ELF-1 (cell line): ENCODE results near the gene EVA1C.
A peak's percentile ranks its signal among the peaks of the same experiment; 100 is the strongest.
"Not testable (repeated sequence)": the region's sequence is repeated elsewhere in the genome, so short reads cannot be mapped to it uniquely, and the experiment has no call there.

ENCODE experiments used
- DNase-seq: peaks from one replicate; pipeline ENCODE4 v3.0.0-alpha.2; 2016; ENCODE audit warnings: low read depth, low spot score

EVA1C gene

GRCh38 chr21:32424674-32425073 is 12.2 kb downstream of the EVA1C start:
- no peak for DNase-seq

- no peak for DNase-seq
Observed at GRCh38 chr21:32425628-32426027, 13.1 kb downstream of the EVA1C start.

GRCh38 chr21:32426066-32426465 is 13.6 kb downstream of the EVA1C start:
- DNase-seq = no peak

GRCh38 chr21:32426592-32427051 is 14.1 kb downstream of the EVA1C start:
- no peak for DNase-seq

- peak; percentile 28 for DNase-seq
Observed at GRCh38 chr21:32427958-32428623, 15.6 kb downstream of the EVA1C start.

GRCh38 chr21:32432982-32433660 is 20.6 kb downstream of the EVA1C start:
- peak; percentile 41 for DNase-seq

GRCh38 chr21:32437729-32438128 is 25.2 kb downstream of the EVA1C start:
- no peak for DNase-seq

- no peak for DNase-seq
Observed at GRCh38 chr21:32442566-32443318, 30.2 kb downstream of the EVA1C start.

GRCh38 chr21:32445101-32445500 is 32.6 kb downstream of the EVA1C start:
- DNase-seq = no peak

GRCh38 chr21:32446440-32446839 is 33.9 kb downstream of the EVA1C start:
- not testable (repeated sequence) for DNase-seq

GRCh38 chr21:32447224-32447623 is 34.7 kb downstream of the EVA1C start:
- DNase-seq = no peak

- no peak for DNase-seq
Observed at GRCh38 chr21:32448803-32449594, 36.5 kb downstream of the EVA1C start.

GRCh38 chr21:32450881-32451701 is 38.6 kb downstream of the EVA1C start:
- DNase-seq = not testable (repeated sequence)

GRCh38 chr21:32452191-32452590 is 39.7 kb downstream of the EVA1C start:
- not testable (repeated sequence) for DNase-seq

GRCh38 chr21:32452641-32453040 is 40.1 kb downstream of the EVA1C start:
- DNase-seq = no peak

- DNase-seq = no peak
Observed at GRCh38 chr21:32455548-32455947, 43.0 kb downstream of the EVA1C start.

- no peak for DNase-seq
Observed at GRCh38 chr21:32456497-32456918, 44.0 kb downstream of the EVA1C start.

- DNase-seq = no peak
Observed at GRCh38 chr21:32457360-32457840, 44.9 kb downstream of the EVA1C start.

GRCh38 chr21:32457962-32458361 is 45.5 kb downstream of the EVA1C start:
- no peak for DNase-seq

- DNase-seq = no peak
Observed at GRCh38 chr21:32459972-32460371, 47.5 kb downstream of the EVA1C start.

- no peak for DNase-seq
Observed at GRCh38 chr21:32461503-32461902, 49.0 kb downstream of the EVA1C start.
